ENCODE data around the gene CAMK2D. TPM values are rescaled to one million over a fixed set of nuclear protein-coding genes. Genes with fewer than 3 reads are reported as not detected.

The CAMK2D gene
- total RNA-seq, 6 donors from 2014 or later, result 41.0 to 75.8 (median 51.9) TPM

DNA sequence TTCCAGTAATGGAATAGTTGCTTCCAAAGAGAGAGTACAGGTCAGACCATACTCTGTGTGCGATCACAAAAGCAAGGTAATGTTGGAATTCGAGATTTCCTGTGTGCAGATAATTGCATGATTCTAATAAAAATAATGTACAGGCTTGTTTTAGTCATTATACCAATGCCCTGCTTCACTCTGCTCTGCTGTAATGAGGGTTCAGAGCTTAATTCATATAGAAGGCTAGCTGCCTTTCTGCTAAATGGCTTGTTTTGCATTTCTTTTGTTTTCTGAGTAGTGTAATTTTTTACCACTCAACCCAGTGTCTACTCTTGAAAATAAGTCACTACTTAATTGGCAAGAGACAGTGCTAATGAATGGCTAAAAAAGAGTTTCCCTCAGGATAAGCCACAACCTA, 236.0 kb downstream of the CAMK2D start:
- H3K27me3 ChIP-seq, result no peaks in the 10 kb centered on the region
- peaks cover 0 to 25% (median 2%) of the 10 kb centered on the region in 4 donors for H3K36me3 ChIP-seq
- TF ChIP-seq, protein P1, sequence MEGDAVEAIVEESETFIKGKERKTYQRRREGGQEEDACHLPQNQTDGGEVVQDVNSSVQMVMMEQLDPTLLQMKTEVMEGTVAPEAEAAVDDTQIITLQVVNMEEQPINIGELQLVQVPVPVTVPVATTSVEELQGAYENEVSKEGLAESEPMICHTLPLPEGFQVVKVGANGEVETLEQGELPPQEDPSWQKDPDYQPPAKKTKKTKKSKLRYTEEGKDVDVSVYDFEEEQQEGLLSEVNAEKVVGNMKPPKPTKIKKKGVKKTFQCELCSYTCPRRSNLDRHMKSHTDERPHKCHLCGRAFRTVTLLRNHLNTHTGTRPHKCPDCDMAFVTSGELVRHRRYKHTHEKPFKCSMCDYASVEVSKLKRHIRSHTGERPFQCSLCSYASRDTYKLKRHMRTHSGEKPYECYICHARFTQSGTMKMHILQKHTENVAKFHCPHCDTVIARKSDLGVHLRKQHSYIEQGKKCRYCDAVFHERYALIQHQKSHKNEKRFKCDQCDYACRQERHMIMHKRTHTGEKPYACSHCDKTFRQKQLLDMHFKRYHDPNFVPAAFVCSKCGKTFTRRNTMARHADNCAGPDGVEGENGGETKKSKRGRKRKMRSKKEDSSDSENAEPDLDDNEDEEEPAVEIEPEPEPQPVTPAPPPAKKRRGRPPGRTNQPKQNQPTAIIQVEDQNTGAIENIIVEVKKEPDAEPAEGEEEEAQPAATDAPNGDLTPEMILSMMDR (IDR thresholded peaks at IDR 0.05), result no peak
- H3K4me3 ChIP-seq, result no peak overlapping the region
- H3K27ac ChIP-seq, result no peak overlapping the region
- 94 to 96% methylated on average over 2 of the region's 2 CpGs for WGBS, 2 donors
- ATAC-seq (ENCODE audit: low FRiP score in 2 of 2) (no peak), DNase-seq (no peak)
- H3K4me1 ChIP-seq, result no peaks in the 10 kb centered on the region
- H3K9me3 ChIP-seq, result no peaks in the 10 kb centered on the region

DNA sequence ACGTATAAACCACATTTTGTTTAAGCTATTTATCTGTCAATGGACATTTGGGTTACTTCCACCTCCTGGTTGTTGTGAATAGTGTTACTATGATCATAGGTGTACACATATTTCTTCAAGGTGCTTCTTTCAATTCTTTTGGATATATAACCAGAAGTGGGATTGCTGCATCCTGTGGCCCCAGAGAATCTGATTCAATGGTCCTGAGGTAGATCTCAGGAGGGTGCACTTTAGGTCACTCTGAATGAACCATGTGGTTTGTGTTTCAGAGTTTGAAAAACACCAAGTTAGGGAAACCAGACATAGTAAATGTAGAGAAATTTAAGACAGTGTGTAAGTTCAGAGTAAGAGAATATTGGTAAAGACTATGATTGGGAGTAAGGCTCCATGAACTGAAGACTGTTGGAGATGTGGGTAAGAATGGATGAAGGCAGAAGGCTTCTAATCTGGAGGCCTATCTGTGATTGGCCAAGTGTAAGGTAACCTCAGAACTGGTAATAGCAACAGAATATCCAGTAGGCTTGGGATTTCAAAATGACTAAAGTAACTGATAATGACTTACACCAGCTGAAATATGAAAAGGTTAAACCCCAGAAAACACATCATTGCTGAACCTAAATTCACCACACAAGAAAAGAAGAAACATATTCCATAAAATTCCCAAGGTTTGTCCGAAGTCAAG, 236.9 kb downstream of the CAMK2D start:
- 97 to 98% methylated on average over 2 of the region's 2 CpGs for WGBS, 2 donors
- ATAC-seq (ENCODE audit: low FRiP score in 2 of 2) (no peak), DNase-seq (no peak)
- H3K9me3 ChIP-seq, result no peaks in the 10 kb centered on the region
- no peaks in the 10 kb centered on the region for H3K4me1 ChIP-seq
- H3K4me3 ChIP-seq, result no peak overlapping the region
- no peak overlapping the region for H3K27ac ChIP-seq
- peaks cover 0 to 20% (median 2%) of the 10 kb centered on the region in 4 donors for H3K36me3 ChIP-seq
- TF ChIP-seq EP300 (IDR thresholded peaks at IDR 0.05), result no peak
- TF ChIP-seq, protein P1 (IDR thresholded peaks at IDR 0.05), result no peak
- no peak for TF ChIP-seq POLR2A (IDR thresholded peaks at IDR 0.05)
- no peak for TF ChIP-seq POLR2AphosphoS5 (IDR thresholded peaks at IDR 0.05)
- H3K27me3 ChIP-seq, result no peaks in the 10 kb centered on the region

DNA sequence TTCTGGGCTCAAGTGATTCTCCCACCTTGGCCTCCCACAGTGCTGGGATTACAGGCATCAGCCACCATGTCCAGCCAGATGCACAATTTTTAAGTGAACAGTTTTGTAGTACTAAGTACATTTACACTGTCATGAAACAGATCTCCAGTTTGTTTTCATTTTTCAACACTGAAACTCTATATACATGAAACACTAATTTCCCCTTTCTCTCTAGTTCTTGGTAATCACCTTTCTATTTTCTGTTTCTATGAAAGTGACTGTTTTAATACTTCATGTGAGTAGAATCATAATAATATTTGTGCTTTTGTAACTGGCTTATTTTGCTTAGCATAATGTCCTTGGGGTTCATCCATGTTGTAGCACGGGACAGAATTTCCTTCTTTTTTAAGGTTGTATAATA, 237.4 kb downstream of the CAMK2D start:
- no peaks in the 10 kb centered on the region for H3K4me1 ChIP-seq
- WGBS, 2 donors, result 92 to 94% methylated on average over 1 of the region's 1 CpG
- H3K4me3 ChIP-seq, result no peak overlapping the region
- TF ChIP-seq POLR2A (IDR thresholded peaks at IDR 0.05) (no peak), EP300 (IDR thresholded peaks at IDR 0.05) (no peak), POLR2AphosphoS5 (IDR thresholded peaks at IDR 0.05) (no peak)
- TF ChIP-seq, protein P1 (IDR thresholded peaks at IDR 0.05), result no peak
- DNase-seq, result no peak
- H3K36me3 ChIP-seq, result peaks cover 0 to 19% (median 2%) of the 10 kb centered on the region in 4 donors
- H3K27ac ChIP-seq, result no peak overlapping the region
- H3K27me3 ChIP-seq, result no peaks in the 10 kb centered on the region
- no peak for ATAC-seq (ENCODE audit: low FRiP score in 2 of 2)
- H3K9me3 ChIP-seq, result no peaks in the 10 kb centered on the region

DNA sequence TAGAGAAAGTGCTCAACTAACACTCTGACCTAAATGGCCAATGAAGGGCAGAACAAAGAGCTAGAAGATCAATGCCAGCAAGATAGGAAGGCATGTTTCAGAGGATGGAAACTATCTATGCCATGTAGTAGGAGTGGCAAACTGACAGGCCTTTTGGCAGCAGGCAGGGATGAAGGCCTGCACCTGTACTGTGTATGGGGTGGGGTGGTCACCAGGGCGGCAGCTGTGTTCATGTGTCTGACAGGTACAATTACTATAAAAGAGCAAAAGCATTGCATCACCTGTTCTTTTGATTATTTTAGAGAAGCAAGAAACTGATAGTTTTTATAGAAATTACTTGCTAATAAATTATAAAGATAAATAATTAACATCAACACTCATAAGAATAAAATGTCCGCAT, 239.1 kb downstream of the CAMK2D start:
- WGBS, 2 donors, result 96 to 98% methylated on average over 2 of the region's 2 CpGs
- H3K4me1 ChIP-seq, result no peaks in the 10 kb centered on the region
- TF ChIP-seq, protein P1 (IDR thresholded peaks at IDR 0.05), result no peak
- TF ChIP-seq EP300 (IDR thresholded peaks at IDR 0.05) (no peak), POLR2A (IDR thresholded peaks at IDR 0.05) (no peak), POLR2AphosphoS5 (IDR thresholded peaks at IDR 0.05) (no peak)
- no peaks in the 10 kb centered on the region for H3K9me3 ChIP-seq
- no peak for ATAC-seq (ENCODE audit: low FRiP score in 2 of 2)
- H3K27ac ChIP-seq, result no peak overlapping the region
- DNase-seq, result no peak
- no peak overlapping the region for H3K4me3 ChIP-seq
- no peaks in the 10 kb centered on the region for H3K27me3 ChIP-seq
- H3K36me3 ChIP-seq, result peaks cover 0 to 21% (median 2%) of the 10 kb centered on the region in 4 donors

DNA sequence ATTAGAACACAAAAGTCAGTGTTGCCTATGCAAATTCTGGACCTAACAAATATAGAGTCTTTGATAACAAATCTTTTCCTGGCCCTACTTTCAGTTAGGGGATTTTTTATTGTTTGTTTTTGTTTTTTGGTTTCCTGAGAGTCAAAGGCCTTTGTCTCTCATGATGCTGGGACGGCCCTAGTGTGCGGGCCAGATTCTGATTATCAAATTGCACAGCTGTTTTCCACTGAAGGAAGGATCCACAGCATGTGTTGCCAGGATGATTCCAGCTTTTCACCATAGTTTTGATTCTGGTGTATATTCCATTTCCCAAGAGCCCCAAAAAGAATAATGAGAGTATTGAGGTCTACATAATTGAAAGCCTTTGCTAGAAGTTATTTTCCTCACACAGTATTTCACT, 248.2 kb downstream of the CAMK2D start:
- TF ChIP-seq, protein P1 (IDR thresholded peaks at IDR 0.05), result no peak
- no peak for TF ChIP-seq EP300 (IDR thresholded peaks at IDR 0.05)
- no peak for TF ChIP-seq POLR2AphosphoS5 (IDR thresholded peaks at IDR 0.05)
- no peak for TF ChIP-seq POLR2A (IDR thresholded peaks at IDR 0.05)
- WGBS, 2 donors, result 72 to 87% methylated on average over 2 of the region's 2 CpGs
- H3K36me3 ChIP-seq, result peaks cover 4 to 42% (median 19%) of the 10 kb centered on the region in 4 donors
- no peaks in the 10 kb centered on the region for H3K4me1 ChIP-seq
- H3K9me3 ChIP-seq, result no peaks in the 10 kb centered on the region
- DNase-seq (no peak), ATAC-seq (ENCODE audit: low FRiP score in 2 of 2) (no peak)
- no peak overlapping the region for H3K27ac ChIP-seq
- no peaks in the 10 kb centered on the region for H3K27me3 ChIP-seq
- H3K4me3 ChIP-seq, result no peak overlapping the region
